Colonic mucosa (tissue), 4 donors: ENCODE results near the gene PPM1M. TPM values are rescaled to one million over a fixed set of nuclear protein-coding genes. Genes with fewer than 3 reads are reported as not detected.

Experiments
- DNase-seq: peaks from one replicate; pipeline ENCODE4 v3.0.0-alpha.2; 2020
- H3K27ac ChIP-seq: fragments of 200-600 bp; one replicate; pipeline ENCODE4 v1.8.0; 2021
- H3K27me3 ChIP-seq: fragments of 200-600 bp; one replicate; pipeline ENCODE4 v1.8.0; 2021
- H3K36me3 ChIP-seq: fragments of 200-600 bp; one replicate; pipeline ENCODE4 v1.8.0; 2021
- H3K4me1 ChIP-seq: fragments of 200-600 bp; one replicate; pipeline ENCODE4 v1.8.0; 2021; ENCODE audit warnings: mild to moderate bottlenecking
- H3K4me3 ChIP-seq: fragments of 200-600 bp; one replicate; pipeline ENCODE4 v1.8.0; 2021
- H3K9ac ChIP-seq, 2 donors: one replicate each; pipeline ENCODE4 v1.7.0; 2013; ENCODE audit warnings: control low read depth in 2 of 2, low read depth in 2 of 2, low read length in 2 of 2
- H3K9me3 ChIP-seq: fragments of 200-600 bp; one replicate; pipeline ENCODE4 v1.8.0; 2021
- intact Hi-C: fragments of 100-400 bp; cut with DNase I; formaldehyde crosslinking; loops from one replicate; pipeline ENCODE4 v1.14.1; 2022
- total RNA-seq, 2 donors: library from RNA; stranded (reverse); fragmentation: NEBNext Ultra II Directional in 1 of 2; extraction: Animal tissue kit (Norgen Biotek cat#: 25700) in 1 of 2; gene quantifications; one replicate each; pipeline ENCODE4 v1.2.1, GENCODE V29; 2021
- TF ChIP-seq, protein P1 (sequence below): fragments of 200-600 bp; IDR thresholded peaks from one replicate; pipeline ENCODE4 v1.8.0; 2022; ENCODE audit warnings: antibody characterized with exemption, mild to moderate bottlenecking
- donor health status: healthy.
- donor health status: DM: no; HTN: no; CAD: no.
- donor health status: DM: no; HTN: no; CAD: no.

The PPM1M gene
- total RNA-seq, 2 donors from 2014 or later, result 5.4 to 8.1 TPM

DNA sequence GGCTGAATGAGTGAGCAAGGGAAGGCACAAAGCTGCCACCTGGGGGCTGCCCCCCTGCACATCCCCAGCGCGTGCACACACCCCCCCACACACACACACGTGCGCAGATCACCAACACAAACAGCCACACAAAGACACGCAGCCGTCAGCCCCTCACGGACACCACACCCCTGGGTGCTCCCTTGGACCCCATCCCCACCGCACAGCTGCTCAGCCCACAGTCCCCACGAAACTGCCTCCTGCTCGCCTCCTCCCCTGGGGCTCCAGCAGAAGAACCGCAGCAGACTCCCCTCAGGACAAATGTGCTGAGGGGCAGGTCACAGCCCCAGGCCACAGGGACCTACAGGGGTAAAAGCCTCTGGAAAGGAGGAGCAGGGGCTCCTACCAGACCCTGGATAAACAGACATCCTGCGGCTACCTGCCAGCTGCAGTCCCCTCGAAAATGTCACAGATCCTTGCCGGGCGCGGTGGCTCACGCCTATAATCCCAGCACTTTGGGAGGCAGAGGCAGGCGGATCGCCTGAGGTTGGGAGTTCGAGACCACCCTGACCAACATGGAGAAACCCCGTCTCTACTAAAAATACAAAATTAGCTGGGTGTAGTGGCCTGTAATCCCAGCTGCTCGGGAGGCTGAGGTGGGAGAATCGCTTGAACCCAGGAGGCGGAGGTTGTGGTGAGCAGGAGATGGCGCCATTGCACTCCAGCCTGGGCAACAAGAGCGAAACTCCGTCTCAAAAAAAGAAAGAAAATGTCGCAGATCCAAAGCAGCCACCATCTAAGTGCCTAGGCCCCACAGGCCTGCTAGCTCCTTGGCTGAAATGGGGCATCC lies 13.1 kb upstream of the PPM1M start:
- Histone ChIP-seq H3K36me3 (peaks cover 12% of the 10 kb centered on the region), H3K9me3 (no peaks in the 10 kb centered on the region), H3K9ac (no peak overlapping the region), H3K4me3 (no peak overlapping the region), H3K27me3 (no peaks in the 10 kb centered on the region), H3K27ac (no peak overlapping the region), H3K4me1 (peaks cover under 1% of the 10 kb centered on the region)
- intact Hi-C loops, result loop anchor here (5.0 kb wide), 2 partner anchors 105 to 215 kb away; partner anchors contain the start of gene SEMA3G
- no peak for DNase-seq
- TF ChIP-seq, protein P1, sequence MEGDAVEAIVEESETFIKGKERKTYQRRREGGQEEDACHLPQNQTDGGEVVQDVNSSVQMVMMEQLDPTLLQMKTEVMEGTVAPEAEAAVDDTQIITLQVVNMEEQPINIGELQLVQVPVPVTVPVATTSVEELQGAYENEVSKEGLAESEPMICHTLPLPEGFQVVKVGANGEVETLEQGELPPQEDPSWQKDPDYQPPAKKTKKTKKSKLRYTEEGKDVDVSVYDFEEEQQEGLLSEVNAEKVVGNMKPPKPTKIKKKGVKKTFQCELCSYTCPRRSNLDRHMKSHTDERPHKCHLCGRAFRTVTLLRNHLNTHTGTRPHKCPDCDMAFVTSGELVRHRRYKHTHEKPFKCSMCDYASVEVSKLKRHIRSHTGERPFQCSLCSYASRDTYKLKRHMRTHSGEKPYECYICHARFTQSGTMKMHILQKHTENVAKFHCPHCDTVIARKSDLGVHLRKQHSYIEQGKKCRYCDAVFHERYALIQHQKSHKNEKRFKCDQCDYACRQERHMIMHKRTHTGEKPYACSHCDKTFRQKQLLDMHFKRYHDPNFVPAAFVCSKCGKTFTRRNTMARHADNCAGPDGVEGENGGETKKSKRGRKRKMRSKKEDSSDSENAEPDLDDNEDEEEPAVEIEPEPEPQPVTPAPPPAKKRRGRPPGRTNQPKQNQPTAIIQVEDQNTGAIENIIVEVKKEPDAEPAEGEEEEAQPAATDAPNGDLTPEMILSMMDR, result no peak

DNA sequence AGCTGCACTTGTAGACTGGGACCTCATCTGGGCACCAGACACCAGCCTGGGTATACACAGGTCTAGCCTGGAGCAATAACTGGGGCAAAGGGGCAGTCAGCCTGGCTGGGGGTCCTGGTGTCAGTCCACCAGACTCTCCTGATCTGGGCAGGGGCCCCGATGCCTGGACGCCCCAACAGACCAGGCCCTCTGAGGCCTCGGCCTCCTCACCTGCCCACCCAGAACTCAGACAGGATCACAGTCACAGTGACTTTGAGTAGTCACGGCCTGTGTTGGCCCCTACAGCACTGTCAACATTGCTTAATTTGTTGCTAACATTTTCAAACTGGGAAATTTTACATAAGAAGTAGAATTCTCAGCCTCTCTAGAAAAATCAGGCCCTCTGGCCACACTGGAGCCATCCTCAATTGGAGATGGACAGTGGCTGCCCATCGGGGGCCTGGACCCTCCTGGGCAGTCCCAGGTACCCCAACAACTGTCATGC lies 12.4 kb upstream of the PPM1M start:
- DNase-seq, result no peak
- H3K4me1 ChIP-seq, result peaks cover 4% of the 10 kb centered on the region

DNA sequence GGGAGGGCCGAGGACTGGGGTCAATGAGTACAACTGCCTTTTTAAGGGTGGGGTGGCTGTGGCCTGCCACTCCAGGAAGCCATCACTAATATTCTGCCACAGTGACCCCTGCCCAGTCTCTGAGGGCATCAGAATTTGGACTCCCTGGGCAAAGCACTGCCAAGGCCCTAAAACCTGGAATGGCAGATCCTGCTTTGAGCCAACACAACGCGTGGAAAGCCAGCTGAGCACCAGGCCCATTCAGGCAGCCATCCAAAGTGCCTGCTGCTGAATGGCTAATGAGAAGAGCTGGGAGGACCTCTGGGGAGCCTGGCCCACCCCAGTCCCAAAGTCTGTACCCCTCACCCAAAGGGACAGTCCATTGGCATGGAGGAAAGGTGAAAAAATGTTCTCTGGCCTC lies 11.6 kb upstream of the PPM1M start:
- H3K4me3 ChIP-seq, result no peak overlapping the region
- no peaks in the 10 kb centered on the region for H3K27me3 ChIP-seq
- intact Hi-C loops, result loop anchor here (5.0 kb wide), 2 partner anchors 103 to 213 kb away; partner anchors contain the start of gene SEMA3G
- H3K9ac ChIP-seq, result no peak overlapping the region
- no peak for DNase-seq
- TF ChIP-seq, protein P1, result no peak
- H3K27ac ChIP-seq, result no peak overlapping the region
- peaks cover 12% of the 10 kb centered on the region for H3K36me3 ChIP-seq
- H3K9me3 ChIP-seq, result no peaks in the 10 kb centered on the region
- H3K4me1 ChIP-seq, result peaks cover 4% of the 10 kb centered on the region

More for the DNA sequence above, 12.4 kb upstream of the PPM1M start:
- H3K27me3 ChIP-seq, result no peaks in the 10 kb centered on the region
- H3K9ac ChIP-seq, result no peak overlapping the region
- TF ChIP-seq, protein P1, result no peak
- H3K36me3 ChIP-seq, result peaks cover 12% of the 10 kb centered on the region
- H3K27ac ChIP-seq, result no peak overlapping the region
- intact Hi-C loops, result loop anchor here (5.0 kb wide), 2 partner anchors 104 to 214 kb away; partner anchors contain the start of gene SEMA3G
- H3K4me3 ChIP-seq, result no peak overlapping the region
- no peaks in the 10 kb centered on the region for H3K9me3 ChIP-seq

DNA sequence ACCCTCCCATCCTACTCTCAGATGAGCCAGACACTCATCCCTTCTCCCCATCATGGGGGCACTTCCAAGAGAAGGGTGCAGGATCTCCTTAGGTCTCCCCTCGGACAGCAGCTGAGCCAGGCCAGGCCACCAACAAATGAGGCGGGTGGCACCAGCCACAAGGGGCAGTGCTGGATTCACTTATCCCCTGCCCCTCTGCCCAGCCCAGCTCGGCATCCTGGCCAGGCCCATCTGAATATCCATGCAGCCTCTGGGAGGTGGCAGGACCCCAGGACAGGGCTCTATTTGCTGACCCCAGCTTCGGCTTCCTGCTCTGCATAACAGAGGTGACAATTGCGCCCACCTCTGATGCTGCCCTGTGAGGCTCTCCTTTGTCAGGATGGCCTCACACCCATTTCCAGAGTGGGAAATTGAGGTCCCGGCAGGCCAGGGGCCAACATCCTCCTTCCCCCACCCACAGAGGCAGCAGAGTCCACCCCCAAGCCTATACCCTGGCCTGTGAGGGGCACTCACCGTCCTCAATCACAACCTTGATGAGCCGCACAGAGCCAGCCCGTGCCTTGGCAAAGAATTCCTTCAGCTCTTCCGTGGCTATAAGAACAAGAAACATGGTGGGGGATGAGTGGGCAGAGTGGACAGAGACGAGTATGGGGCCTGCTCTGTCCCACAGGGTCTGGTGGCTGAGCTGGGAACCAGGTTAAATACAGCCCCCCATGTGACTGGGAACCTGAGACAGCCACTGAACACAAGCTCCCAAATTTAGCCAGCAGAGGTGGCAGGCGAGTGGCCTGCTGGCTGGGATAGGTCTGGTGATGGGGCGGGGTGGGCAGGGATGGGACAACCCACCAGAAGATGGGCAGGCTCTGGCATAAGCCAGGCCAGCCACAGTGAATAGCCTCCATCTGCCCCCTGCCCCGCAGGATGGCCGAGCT lies 10.8 kb upstream of the PPM1M start:
- H3K9ac ChIP-seq, result no peak overlapping the region
- H3K4me1 ChIP-seq, result peaks cover 4% of the 10 kb centered on the region
- intact Hi-C loops, result loop anchor here (5.0 kb wide), 3 partner anchors 38 to 213 kb away; partner anchors contain the start of gene SEMA3G
- no peak overlapping the region for H3K27ac ChIP-seq
- no peaks in the 10 kb centered on the region for H3K27me3 ChIP-seq
- no peak for DNase-seq
- H3K4me3 ChIP-seq, result no peak overlapping the region
- peaks cover 12% of the 10 kb centered on the region for H3K36me3 ChIP-seq
- TF ChIP-seq, protein P1, result no peak
- no peaks in the 10 kb centered on the region for H3K9me3 ChIP-seq

DNA sequence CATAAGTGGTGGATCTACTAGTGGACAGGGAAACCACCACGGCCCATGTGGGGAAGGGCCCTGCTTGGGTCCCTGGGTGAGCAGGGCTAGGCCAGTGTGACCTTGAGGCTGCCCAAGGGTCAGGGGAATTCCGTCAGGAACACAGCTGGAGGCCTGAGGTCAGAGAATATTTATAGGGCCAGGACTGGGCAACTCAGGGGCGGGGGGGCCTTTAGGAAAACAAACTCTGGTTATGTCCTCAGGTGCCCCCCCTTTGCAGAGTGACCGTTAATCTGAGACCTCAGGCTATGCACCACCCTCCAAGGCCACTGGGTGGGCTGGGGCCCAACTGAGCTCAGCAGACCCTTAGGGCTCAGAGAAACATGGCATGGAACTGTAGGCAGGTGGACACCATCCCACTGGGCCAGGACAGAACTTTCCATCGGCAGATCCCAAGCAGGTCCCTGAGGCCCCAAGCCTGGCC lies 9.1 kb upstream of the PPM1M start:
- H3K9ac ChIP-seq, result no peak overlapping the region

More for the DNA sequence above, 9.1 kb upstream of the PPM1M start:
- Histone ChIP-seq H3K4me1 (peaks cover 11% of the 10 kb centered on the region), H3K4me3 (no peak overlapping the region), H3K27ac (no peak overlapping the region), H3K36me3 (no peaks in the 10 kb centered on the region), H3K9me3 (no peaks in the 10 kb centered on the region), H3K27me3 (no peaks in the 10 kb centered on the region)
- intact Hi-C loops, result loop anchor here (5.0 kb wide), 1 partner anchor 36 kb away; no protein-coding TSS in a partner anchor
- TF ChIP-seq, protein P1, result no peak
- DNase-seq, result no peak
